Activated T-cell treated with anti-CD3 and anti-CD28 coated beads, Interleukin-2, amount 50 U/mL, for 24 hours (primary cell): ENCODE results near the gene TMEM132C.

Experiments used
- DNase-seq: peaks from one replicate; pipeline ENCODE4 v3.0.0-alpha.2; 2020
- H3K27ac Mint-ChIP-seq: 2 replicates; pipeline ENCODE4 v1.8.0; 2020; ENCODE audit warnings: mild to moderate bottlenecking, mixed read lengths
- H3K27me3 Mint-ChIP-seq: 2 replicates; pipeline ENCODE4 v1.8.0; 2020; ENCODE audit warnings: mixed read lengths
- H3K36me3 Mint-ChIP-seq: 2 replicates; pipeline ENCODE4 v1.8.0; 2020; ENCODE audit warnings: low read depth, mixed read lengths
- H3K4me1 Mint-ChIP-seq: 2 replicates; pipeline ENCODE4 v1.8.0; 2020; ENCODE audit warnings: low read depth, mixed read lengths
- H3K4me3 Mint-ChIP-seq: 2 replicates; pipeline ENCODE4 v1.8.0; 2020; ENCODE audit warnings: mild to moderate bottlenecking, moderate library complexity, mixed read lengths
- H3K9me3 Mint-ChIP-seq: 2 replicates; pipeline ENCODE4 v1.8.0; 2020; ENCODE audit warnings: mixed read lengths

TMEM132C gene

GRCh38 chr12:128685903-128686475 lies 419.0 kb downstream of the TMEM132C start:
- DNase-seq = no peak
- no peaks in the 10 kb centered on the region for H3K36me3 Mint-ChIP-seq
- H3K27me3 Mint-ChIP-seq = no peaks in the 10 kb centered on the region
- H3K27ac Mint-ChIP-seq = no peak overlapping the region
- no peaks in the 10 kb centered on the region for H3K9me3 Mint-ChIP-seq
- H3K4me1 Mint-ChIP-seq = no peaks in the 10 kb centered on the region
- no peak overlapping the region for H3K4me3 Mint-ChIP-seq

GRCh38 chr12:128687851-128688250 lies 420.9 kb downstream of the TMEM132C start:
- H3K36me3 Mint-ChIP-seq = no peaks in the 10 kb centered on the region
- H3K27ac Mint-ChIP-seq = no peak overlapping the region
- H3K4me1 Mint-ChIP-seq = no peaks in the 10 kb centered on the region
- H3K27me3 Mint-ChIP-seq = no peaks in the 10 kb centered on the region
- no peaks in the 10 kb centered on the region for H3K9me3 Mint-ChIP-seq
- H3K4me3 Mint-ChIP-seq = no peak overlapping the region
- no peak for DNase-seq

DNA sequence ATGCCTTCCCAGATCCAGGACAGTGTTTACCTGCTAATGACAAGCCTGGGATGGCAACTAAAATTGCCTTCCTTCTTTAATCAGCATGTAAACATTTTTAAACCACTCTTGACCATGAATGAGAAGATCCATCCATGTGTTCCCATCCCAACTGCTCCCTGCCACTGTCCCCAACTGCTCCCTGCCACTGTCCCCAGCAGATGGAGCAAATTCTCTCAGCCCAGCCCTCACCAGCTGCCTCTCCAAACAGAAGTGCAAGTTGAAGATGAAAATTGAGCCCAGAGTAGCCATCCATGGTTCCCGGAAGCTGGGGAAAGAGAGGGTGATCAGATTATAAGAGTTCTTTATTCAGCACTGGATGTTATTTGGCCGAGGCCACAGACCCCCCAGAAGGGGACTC lies 423.7 kb downstream of the TMEM132C start:
- Mint-ChIP-seq H3K36me3 (no peaks in the 10 kb centered on the region), H3K4me3 (no peak overlapping the region), H3K27me3 (no peaks in the 10 kb centered on the region), H3K27ac (no peak overlapping the region), H3K4me1 (no peaks in the 10 kb centered on the region), H3K9me3 (no peaks in the 10 kb centered on the region)
- DNase-seq = no peak

DNA sequence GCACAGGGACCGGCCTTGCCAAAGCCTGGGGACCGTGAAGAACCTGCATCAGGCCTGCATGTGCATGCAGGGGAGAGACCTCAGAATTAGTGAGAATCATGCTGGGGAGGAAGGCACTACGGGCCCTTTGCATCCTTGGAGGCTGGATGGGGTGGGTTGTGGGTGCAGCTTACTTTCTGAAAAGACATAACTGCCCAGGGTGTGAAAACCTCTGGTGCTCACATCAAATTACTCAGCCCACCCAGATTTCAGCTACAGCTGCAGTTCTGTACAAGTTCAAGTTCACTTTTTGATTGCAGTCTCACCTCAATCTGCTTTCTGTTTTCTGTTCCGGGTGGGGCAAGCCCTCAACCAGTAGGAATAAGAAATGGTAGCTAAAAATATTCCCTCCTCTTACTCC lies 426.1 kb downstream of the TMEM132C start:
- no peak overlapping the region for H3K27ac Mint-ChIP-seq
- H3K9me3 Mint-ChIP-seq = peaks cover 6% of the 10 kb centered on the region
- H3K36me3 Mint-ChIP-seq = no peaks in the 10 kb centered on the region
- H3K27me3 Mint-ChIP-seq = no peaks in the 10 kb centered on the region
- H3K4me1 Mint-ChIP-seq = no peaks in the 10 kb centered on the region
- H3K4me3 Mint-ChIP-seq = no peak overlapping the region
- DNase-seq = no peak

GRCh38 chr12:128693771-128694170 lies 426.8 kb downstream of the TMEM132C start:
- no peak for DNase-seq
- peaks cover 6% of the 10 kb centered on the region for H3K9me3 Mint-ChIP-seq
- no peaks in the 10 kb centered on the region for H3K4me1 Mint-ChIP-seq
- H3K27ac Mint-ChIP-seq = no peak overlapping the region
- H3K4me3 Mint-ChIP-seq = no peak overlapping the region
- H3K36me3 Mint-ChIP-seq = no peaks in the 10 kb centered on the region
- no peaks in the 10 kb centered on the region for H3K27me3 Mint-ChIP-seq

- DNase-seq = no peak
- H3K27me3 Mint-ChIP-seq = no peaks in the 10 kb centered on the region
- no peaks in the 10 kb centered on the region for H3K36me3 Mint-ChIP-seq
- H3K4me1 Mint-ChIP-seq = no peaks in the 10 kb centered on the region
- H3K27ac Mint-ChIP-seq = no peak overlapping the region
- H3K9me3 Mint-ChIP-seq = peaks cover 6% of the 10 kb centered on the region
- no peak overlapping the region for H3K4me3 Mint-ChIP-seq
These were observed 427.5 kb downstream of the TMEM132C start for GRCh38 chr12:128694445-128694844.

GRCh38 chr12:128695697-128696096 lies 428.7 kb downstream of the TMEM132C start:
- Mint-ChIP-seq H3K27me3 (no peaks in the 10 kb centered on the region), H3K9me3 (peaks cover 6% of the 10 kb centered on the region), H3K36me3 (no peaks in the 10 kb centered on the region), H3K4me1 (no peaks in the 10 kb centered on the region), H3K27ac (no peak overlapping the region), H3K4me3 (no peak overlapping the region)
- no peak for DNase-seq

- peaks cover 6% of the 10 kb centered on the region for H3K9me3 Mint-ChIP-seq
- H3K27ac Mint-ChIP-seq = no peak overlapping the region
- peaks cover 1% of the 10 kb centered on the region for H3K4me1 Mint-ChIP-seq
- DNase-seq = no peak
- H3K27me3 Mint-ChIP-seq = no peaks in the 10 kb centered on the region
- H3K4me3 Mint-ChIP-seq = no peak overlapping the region
- no peaks in the 10 kb centered on the region for H3K36me3 Mint-ChIP-seq
These were observed 431.5 kb downstream of the TMEM132C start for GRCh38 chr12:128698301-128698972.

- Mint-ChIP-seq H3K27me3 (no peaks in the 10 kb centered on the region), H3K4me3 (no peak overlapping the region), H3K36me3 (no peaks in the 10 kb centered on the region), H3K9me3 (peaks cover 6% of the 10 kb centered on the region), H3K4me1 (peaks cover 1% of the 10 kb centered on the region), H3K27ac (no peak overlapping the region)
- no peak for DNase-seq
These were observed 432.1 kb downstream of the TMEM132C start for GRCh38 chr12:128699106-128699505.

DNA sequence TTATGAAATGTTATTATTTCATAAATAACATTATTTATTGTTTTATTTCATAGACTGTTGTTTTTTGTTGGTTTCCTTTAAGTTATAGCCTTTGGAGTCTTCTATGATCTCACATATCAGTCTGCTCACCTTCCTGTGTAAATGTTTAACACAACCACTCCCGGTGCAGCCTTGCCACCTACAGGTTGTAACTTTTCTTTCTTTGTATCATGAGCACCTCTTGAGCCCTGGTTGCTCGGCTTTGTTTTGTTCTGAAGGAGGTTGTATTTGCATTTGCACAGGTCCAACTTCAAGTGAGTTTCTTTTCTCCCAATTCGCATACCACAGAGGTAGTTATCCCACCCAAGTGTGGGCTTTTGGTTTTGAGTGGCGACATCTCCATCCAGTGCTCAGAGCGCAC lies 435.4 kb downstream of the TMEM132C start:
- H3K9me3 Mint-ChIP-seq = peaks cover 6% of the 10 kb centered on the region
- H3K4me3 Mint-ChIP-seq = no peak overlapping the region
- H3K27me3 Mint-ChIP-seq = no peaks in the 10 kb centered on the region
- H3K36me3 Mint-ChIP-seq = no peaks in the 10 kb centered on the region
- peaks cover 1% of the 10 kb centered on the region for H3K4me1 Mint-ChIP-seq
- no peak overlapping the region for H3K27ac Mint-ChIP-seq
- no peak for DNase-seq

GRCh38 chr12:128705140-128705539 lies 438.2 kb downstream of the TMEM132C start:
- no peaks in the 10 kb centered on the region for H3K36me3 Mint-ChIP-seq
- DNase-seq = no peak
- H3K27ac Mint-ChIP-seq = no peak overlapping the region
- no peak overlapping the region for H3K4me3 Mint-ChIP-seq
- no peaks in the 10 kb centered on the region for H3K27me3 Mint-ChIP-seq
- H3K4me1 Mint-ChIP-seq = peaks cover 1% of the 10 kb centered on the region
- no peaks in the 10 kb centered on the region for H3K9me3 Mint-ChIP-seq

- H3K36me3 Mint-ChIP-seq = no peaks in the 10 kb centered on the region
- H3K27me3 Mint-ChIP-seq = no peaks in the 10 kb centered on the region
- H3K4me1 Mint-ChIP-seq = no peaks in the 10 kb centered on the region
- no peak overlapping the region for H3K4me3 Mint-ChIP-seq
- no peak overlapping the region for H3K27ac Mint-ChIP-seq
- no peaks in the 10 kb centered on the region for H3K9me3 Mint-ChIP-seq
- DNase-seq = no peak
These were observed 440.5 kb downstream of the TMEM132C start for GRCh38 chr12:128707488-128707887.

DNA sequence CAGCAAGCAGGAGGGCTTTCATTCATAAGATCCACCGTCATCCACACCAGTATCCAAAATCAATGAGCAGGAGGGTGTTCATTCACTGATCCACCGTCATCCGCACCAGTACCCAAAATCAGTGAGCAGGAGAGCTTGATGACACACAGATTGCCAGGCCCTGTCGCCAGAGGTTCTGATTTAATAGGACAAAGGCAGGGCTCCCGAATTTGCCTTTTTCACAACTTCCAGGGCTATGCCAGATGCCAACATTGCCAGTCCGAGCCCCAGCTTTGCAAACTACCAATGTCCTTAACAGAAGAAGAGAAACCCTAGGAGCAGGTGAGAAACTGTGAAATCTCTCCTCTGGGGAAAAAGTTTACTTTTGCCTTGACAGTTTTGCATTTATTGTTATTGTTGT lies 441.8 kb downstream of the TMEM132C start:
- Mint-ChIP-seq H3K27me3 (peaks cover 3% of the 10 kb centered on the region), H3K27ac (no peak overlapping the region), H3K4me3 (no peak overlapping the region), H3K36me3 (no peaks in the 10 kb centered on the region), H3K9me3 (no peaks in the 10 kb centered on the region), H3K4me1 (no peaks in the 10 kb centered on the region)
- DNase-seq = no peak

DNA sequence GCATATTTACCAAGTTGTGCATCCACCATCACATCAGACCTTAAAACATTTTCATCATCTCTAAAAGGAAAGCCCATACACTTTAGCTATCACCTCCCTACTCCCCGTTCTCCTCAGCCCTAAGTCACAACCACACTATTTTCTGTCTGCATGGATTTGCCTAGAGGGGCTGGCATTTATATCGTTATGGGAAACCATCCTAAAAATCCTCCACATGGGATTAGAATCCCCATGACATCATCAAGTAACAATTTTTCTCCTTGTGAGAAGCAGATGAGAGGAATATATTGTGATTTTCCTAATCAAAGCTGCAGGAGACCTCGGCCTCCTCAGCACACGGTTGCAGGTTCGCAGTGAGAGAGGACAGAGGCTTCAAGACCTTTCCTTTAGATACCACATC lies 442.7 kb downstream of the TMEM132C start:
- H3K4me3 Mint-ChIP-seq = no peak overlapping the region
- DNase-seq = no peak
- no peaks in the 10 kb centered on the region for H3K4me1 Mint-ChIP-seq
- H3K27me3 Mint-ChIP-seq = peaks cover 3% of the 10 kb centered on the region
- H3K9me3 Mint-ChIP-seq = no peaks in the 10 kb centered on the region
- H3K36me3 Mint-ChIP-seq = no peaks in the 10 kb centered on the region
- H3K27ac Mint-ChIP-seq = no peak overlapping the region

GRCh38 chr12:128711486-128711885 lies 444.5 kb downstream of the TMEM132C start:
- H3K36me3 Mint-ChIP-seq = no peaks in the 10 kb centered on the region
- H3K27ac Mint-ChIP-seq = no peak overlapping the region
- no peak overlapping the region for H3K4me3 Mint-ChIP-seq
- DNase-seq = no peak
- H3K9me3 Mint-ChIP-seq = no peaks in the 10 kb centered on the region
- H3K4me1 Mint-ChIP-seq = no peaks in the 10 kb centered on the region
- H3K27me3 Mint-ChIP-seq = peaks cover 3% of the 10 kb centered on the region

GRCh38 chr12:128712622-128713021 lies 445.7 kb downstream of the TMEM132C start:
- Mint-ChIP-seq H3K9me3 (peaks cover 7% of the 10 kb centered on the region), H3K4me1 (no peaks in the 10 kb centered on the region), H3K27me3 (peaks cover 3% of the 10 kb centered on the region), H3K27ac (no peak overlapping the region), H3K4me3 (no peak overlapping the region), H3K36me3 (no peaks in the 10 kb centered on the region)
- no peak for DNase-seq
